Osteocyte (in vitro differentiated cells): ENCODE results near the gene IMMT. TPM values are rescaled to one million over a fixed set of nuclear protein-coding genes. Genes with fewer than 3 reads are reported as not detected.

Source experiments
- DNase-seq: peaks from one replicate; pipeline ENCODE4 v3.0.0; 2021; ENCODE audit warnings: mixed read lengths; ENCODE audit not compliant: unreplicated experiment; ENCODE audit errors: extremely low spot score
- H3K27ac Mint-ChIP-seq: one replicate; pipeline ENCODE4 v1.8.0; 2021; ENCODE audit warnings: mild to moderate bottlenecking, mixed read lengths; ENCODE audit not compliant: unreplicated experiment
- H3K27me3 Mint-ChIP-seq: one replicate; pipeline ENCODE4 v1.8.0; 2021; ENCODE audit warnings: mixed read lengths; ENCODE audit not compliant: unreplicated experiment
- H3K36me3 Mint-ChIP-seq: one replicate; pipeline ENCODE4 v1.8.0; 2021; ENCODE audit warnings: mixed read lengths; ENCODE audit not compliant: unreplicated experiment
- H3K4me1 Mint-ChIP-seq: one replicate; pipeline ENCODE4 v1.8.0; 2021; ENCODE audit warnings: mixed read lengths; ENCODE audit not compliant: unreplicated experiment
- H3K4me3 Mint-ChIP-seq: one replicate; pipeline ENCODE4 v1.8.0; 2021; ENCODE audit warnings: mild to moderate bottlenecking, moderate library complexity, mixed read lengths; ENCODE audit not compliant: unreplicated experiment
- H3K9me3 Mint-ChIP-seq: one replicate; pipeline ENCODE4 v1.8.0; 2021; ENCODE audit warnings: mixed read lengths; ENCODE audit not compliant: unreplicated experiment
- total RNA-seq: library from RNA; stranded (reverse); gene quantifications from 2 replicates; pipeline ENCODE4 v1.2.1, GENCODE V29; 2021
- TF ChIP-seq, protein P1 (sequence below): fragments of 200-600 bp; sonication (generic); IDR thresholded peaks from 2 replicates; pipeline ENCODE4 v1.5.0; 2021; ENCODE audit warnings: antibody characterized with exemption, mild to moderate bottlenecking, moderate library complexity

The IMMT gene
- total RNA-seq, 1 donor from 2014 or later = 79.9 TPM

DNA sequence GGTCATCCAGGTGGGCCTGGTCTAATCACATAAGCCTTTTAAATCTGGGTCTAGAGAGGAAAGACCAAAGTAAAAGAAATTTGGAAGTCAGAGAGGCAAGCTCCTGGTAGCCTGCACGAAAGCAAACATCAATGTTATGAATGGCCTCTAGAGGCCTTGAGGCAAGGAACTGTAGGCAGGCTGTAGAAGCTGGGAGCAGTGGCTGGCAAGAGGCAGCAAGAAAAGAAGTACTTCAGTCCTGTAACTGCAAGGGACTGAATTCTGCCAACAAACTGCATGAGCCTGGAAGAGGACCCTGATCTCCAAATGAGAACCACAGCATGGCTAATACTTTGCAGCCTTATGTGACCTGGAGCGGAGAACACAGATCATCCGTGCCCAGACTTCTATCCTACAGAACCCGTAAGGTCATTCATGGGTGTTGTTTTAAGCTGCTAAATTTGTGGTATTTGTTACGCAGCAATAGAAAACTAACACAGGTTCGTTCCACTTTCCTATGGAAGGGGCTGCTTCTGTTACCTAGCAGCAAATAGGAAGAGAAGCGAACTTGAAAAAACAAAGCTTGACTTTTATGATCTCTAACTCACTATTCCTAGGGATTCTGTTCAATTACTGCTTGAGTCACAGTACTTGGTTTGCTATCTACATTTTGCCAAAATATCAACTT lies 1.2 kb downstream of the IMMT start:
- no peak for DNase-seq
- peaks cover 43% of the 10 kb centered on the region for H3K4me1 Mint-ChIP-seq
- H3K9me3 Mint-ChIP-seq = no peaks in the 10 kb centered on the region
- peaks cover 5% of the 10 kb centered on the region for H3K36me3 Mint-ChIP-seq
- peak overlapping the region; percentile 93 for H3K27ac Mint-ChIP-seq
- H3K27me3 Mint-ChIP-seq = no peaks in the 10 kb centered on the region
- peak overlapping the region; percentile 90 for H3K4me3 Mint-ChIP-seq
- TF ChIP-seq, protein P1, sequence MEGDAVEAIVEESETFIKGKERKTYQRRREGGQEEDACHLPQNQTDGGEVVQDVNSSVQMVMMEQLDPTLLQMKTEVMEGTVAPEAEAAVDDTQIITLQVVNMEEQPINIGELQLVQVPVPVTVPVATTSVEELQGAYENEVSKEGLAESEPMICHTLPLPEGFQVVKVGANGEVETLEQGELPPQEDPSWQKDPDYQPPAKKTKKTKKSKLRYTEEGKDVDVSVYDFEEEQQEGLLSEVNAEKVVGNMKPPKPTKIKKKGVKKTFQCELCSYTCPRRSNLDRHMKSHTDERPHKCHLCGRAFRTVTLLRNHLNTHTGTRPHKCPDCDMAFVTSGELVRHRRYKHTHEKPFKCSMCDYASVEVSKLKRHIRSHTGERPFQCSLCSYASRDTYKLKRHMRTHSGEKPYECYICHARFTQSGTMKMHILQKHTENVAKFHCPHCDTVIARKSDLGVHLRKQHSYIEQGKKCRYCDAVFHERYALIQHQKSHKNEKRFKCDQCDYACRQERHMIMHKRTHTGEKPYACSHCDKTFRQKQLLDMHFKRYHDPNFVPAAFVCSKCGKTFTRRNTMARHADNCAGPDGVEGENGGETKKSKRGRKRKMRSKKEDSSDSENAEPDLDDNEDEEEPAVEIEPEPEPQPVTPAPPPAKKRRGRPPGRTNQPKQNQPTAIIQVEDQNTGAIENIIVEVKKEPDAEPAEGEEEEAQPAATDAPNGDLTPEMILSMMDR = no peak

DNA sequence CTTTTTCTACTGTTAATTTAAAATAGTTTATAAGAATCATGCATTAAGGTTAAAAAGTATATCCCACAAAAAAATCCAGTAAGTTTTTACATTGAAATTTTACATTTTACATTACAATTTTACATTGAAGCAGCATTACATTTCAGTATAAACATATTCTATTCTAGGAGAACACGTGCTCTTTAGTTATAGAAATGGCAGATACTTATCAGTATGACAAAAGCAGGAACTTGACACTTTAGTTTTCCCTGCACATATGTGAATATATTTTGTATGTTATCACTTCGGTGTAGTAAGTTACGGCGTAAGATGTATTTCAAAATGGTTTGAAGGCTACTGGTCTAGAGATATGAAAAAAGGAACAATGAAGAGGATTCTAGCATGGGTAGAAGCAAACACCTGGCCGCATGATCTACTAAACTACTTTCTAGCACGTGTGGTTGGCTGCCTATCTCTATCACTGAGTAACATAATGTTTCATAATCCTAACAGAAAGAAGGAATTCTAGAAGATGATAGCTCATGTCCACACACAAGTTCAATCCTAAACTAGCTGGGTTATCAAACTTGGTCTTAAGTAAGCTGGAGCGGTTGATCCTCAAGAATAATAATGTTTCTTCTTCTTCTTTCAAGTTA lies 5.4 kb downstream of the IMMT start:
- Mint-ChIP-seq H3K36me3 (peaks cover 5% of the 10 kb centered on the region), H3K4me1 (peaks cover 27% of the 10 kb centered on the region), H3K27me3 (no peaks in the 10 kb centered on the region), H3K9me3 (no peaks in the 10 kb centered on the region), H3K27ac (no peak overlapping the region), H3K4me3 (no peak overlapping the region)
- no peak for DNase-seq
- TF ChIP-seq, protein P1 = no peak

DNA sequence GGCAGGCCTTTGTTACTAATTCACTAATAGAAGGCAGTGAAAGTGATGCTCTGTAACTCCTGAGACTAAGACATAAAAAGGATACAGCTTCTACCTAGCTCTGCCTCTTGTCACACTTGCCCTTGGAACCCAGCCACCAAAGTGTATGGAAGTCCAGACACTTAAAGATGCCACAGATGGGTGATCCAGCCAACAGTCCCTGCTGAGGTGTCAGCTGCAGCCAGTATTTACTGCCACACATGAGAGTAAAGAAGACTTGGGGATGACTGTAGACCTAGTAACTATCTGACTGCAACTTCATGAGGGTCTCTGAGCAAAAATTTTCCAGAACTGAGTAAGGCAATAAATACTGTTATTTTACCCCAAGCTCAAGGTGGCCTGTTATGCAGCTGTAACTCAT lies 8.8 kb downstream of the IMMT start:
- Mint-ChIP-seq H3K9me3 (no peaks in the 10 kb centered on the region), H3K36me3 (peaks cover 3% of the 10 kb centered on the region), H3K27me3 (no peaks in the 10 kb centered on the region), H3K4me1 (peaks cover 8% of the 10 kb centered on the region), H3K27ac (no peak overlapping the region), H3K4me3 (no peak overlapping the region)
- TF ChIP-seq, protein P1 = no peak
- no peak for DNase-seq

DNA sequence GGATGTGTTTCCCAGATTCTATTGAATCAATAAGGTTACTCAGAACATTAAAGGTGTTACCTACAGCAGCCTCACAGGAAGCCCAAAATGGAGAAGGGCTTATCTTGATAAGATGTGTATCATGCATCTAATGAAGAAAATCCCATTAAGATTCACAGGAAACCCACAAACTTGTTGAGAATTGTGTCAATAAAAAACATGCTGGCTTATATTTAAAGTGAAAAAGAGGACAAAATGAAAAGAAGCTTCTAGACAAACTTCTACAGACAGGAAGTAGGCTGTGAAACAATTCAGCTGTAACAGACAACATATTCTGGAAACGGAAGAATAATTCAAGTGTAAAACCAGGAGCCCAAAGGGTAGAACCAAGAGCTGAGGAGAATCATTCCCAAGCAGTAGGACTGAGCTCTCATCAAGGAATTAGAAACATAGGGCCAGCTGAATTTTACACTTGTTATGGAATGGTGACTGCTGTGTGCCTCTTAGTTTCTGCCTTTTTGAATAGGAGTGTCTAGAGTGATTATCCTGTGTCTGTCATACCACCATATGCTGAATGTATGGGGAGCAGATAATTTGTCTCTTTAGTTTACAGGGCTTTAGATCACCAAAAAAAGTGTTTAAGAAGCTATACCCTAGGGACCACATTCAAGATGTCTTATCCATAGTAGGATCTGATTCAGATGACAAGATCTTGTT lies 9.6 kb downstream of the IMMT start:
- Mint-ChIP-seq H3K27ac (peak overlapping the region; percentile 8), H3K9me3 (no peaks in the 10 kb centered on the region), H3K4me3 (no peak overlapping the region), H3K27me3 (no peaks in the 10 kb centered on the region), H3K4me1 (peaks cover 8% of the 10 kb centered on the region), H3K36me3 (peaks cover 3% of the 10 kb centered on the region)
- DNase-seq = no peak
- TF ChIP-seq, protein P1 = no peak

DNA sequence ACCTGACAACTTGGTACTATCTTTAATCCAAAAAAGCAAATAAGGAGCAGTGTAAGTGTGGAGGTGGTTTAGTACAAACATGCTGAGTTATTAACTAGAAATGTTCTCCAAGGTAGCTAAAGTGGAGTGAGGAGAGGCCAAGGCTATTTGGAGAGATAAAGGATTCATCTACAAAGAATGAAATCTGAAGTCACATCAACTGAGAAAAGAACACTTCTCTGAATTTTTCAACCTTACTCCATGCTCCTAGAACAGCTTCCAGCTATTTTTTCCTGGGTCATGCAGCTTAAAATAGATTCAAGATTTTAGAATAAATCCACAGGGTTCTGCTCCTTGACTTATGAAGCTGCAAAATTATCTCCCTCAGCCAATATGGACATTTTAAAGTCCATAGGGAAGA lies 18.7 kb downstream of the IMMT start:
- H3K9me3 Mint-ChIP-seq = no peaks in the 10 kb centered on the region
- TF ChIP-seq, protein P1 = no peak
- no peak for DNase-seq
- no peak overlapping the region for H3K27ac Mint-ChIP-seq
- no peak overlapping the region for H3K4me3 Mint-ChIP-seq
- peaks cover 2% of the 10 kb centered on the region for H3K4me1 Mint-ChIP-seq
- H3K27me3 Mint-ChIP-seq = no peaks in the 10 kb centered on the region
- peaks cover 44% of the 10 kb centered on the region for H3K36me3 Mint-ChIP-seq
